GM12878 (cell line): ENCODE measurements around the gene MYCBP2. TPM values are rescaled to one million over a fixed set of nuclear protein-coding genes. Genes with fewer than 3 reads are reported as not detected.
A peak's percentile ranks its signal among the peaks of the same experiment; 100 is the strongest.

Experiments used
- ATAC-seq: fragments of 200-7000 bp; cut with Tn5 transposase; 3 replicates; pipeline ENCODE4 v1.9.1; 2020; ENCODE audit warnings: mild to moderate bottlenecking, moderate library complexity
- BruUV-seq: library from RNA; stranded (reverse); fragments of 400-500 nt; replicated peaks from 2 replicates; lab custom pipeline; 2021; lab: Mats Ljungman, UMichigan
- CTCF ChIA-PET: fragments of 300-600 bp; sonication (Branson Sonifier 250); formaldehyde crosslinking; extraction: SDS; loops from one replicate; lab custom pipeline; 2021; ENCODE audit warnings: inconsistent platforms; lab: Yijun Ruan, JAX
- POLR2A ChIA-PET: fragments of 350-600 bp; formaldehyde crosslinking; extraction: SDS; loops from one replicate; lab custom pipeline; 2021; ENCODE audit warnings: inconsistent platforms; lab: Charles Lee
- RAD21 ChIA-PET: fragments of 300-600 bp; sonication (Branson Sonifier 250); formaldehyde crosslinking; loops from one replicate; lab custom pipeline; 2023; ENCODE audit warnings: antibody characterized with exemption; ENCODE audit not compliant: unreplicated experiment; lab: Charles Lee
- SMC1A ChIA-PET: fragments of 300-600 bp; sonication (Branson Sonifier 250); formaldehyde crosslinking; loops from one replicate; lab custom pipeline; 2023; ENCODE audit not compliant: unreplicated experiment, uncharacterized antibody; lab: Charles Lee
- DNase-seq: peaks from one replicate; pipeline ENCODE4 v3.0.0-alpha.2; 2011; ENCODE audit warnings: low read depth, low spot score
- FAIRE-seq: peaks from 3 replicates; lab custom pipeline; 2011; peaks lifted over from hg19 to GRCh38; lab: Jason Lieb, UNC
- H2AFZ ChIP-seq: 2 replicates; pipeline ENCODE4 v1.6.0; 2011; ENCODE audit warnings: low read depth, low read length, control low read depth; ENCODE audit not compliant: control insufficient read depth
- H3K27ac ChIP-seq: 2 replicates; pipeline ENCODE4 v1.5.1; 2011; ENCODE audit warnings: control low read depth; ENCODE audit not compliant: control insufficient read depth, insufficient read depth
- H3K27me3 ChIP-seq, 2 experiments: replicated peaks in 1 of 2; 2 replicates each; pipeline versions ENCODE4 v1.6.0 to v1.6.1; 2011; ENCODE audit warnings: low read length in 1 of 2; ENCODE audit not compliant: control insufficient read depth in 2 of 2, insufficient read depth in 2 of 2
- H3K36me3 ChIP-seq, 2 experiments: 2 replicates each; pipeline ENCODE4 v1.5.1; 2011; ENCODE audit warnings: low read length in 1 of 2; ENCODE audit not compliant: control insufficient read depth in 2 of 2, insufficient read depth in 2 of 2
- H3K4me1 ChIP-seq: 2 replicates; pipeline ENCODE4 v1.6.1; 2011; ENCODE audit warnings: mild to moderate bottlenecking, low read length, moderate library complexity, mixed read lengths; ENCODE audit not compliant: control insufficient read depth, insufficient read depth
- H3K4me2 ChIP-seq: 2 replicates; pipeline ENCODE4 v1.6.0; 2011; ENCODE audit warnings: control low read depth; ENCODE audit not compliant: control insufficient read depth, insufficient read depth
- H3K4me3 ChIP-seq: fragments of 200-600 bp; sonication (generic); 2 replicates; pipeline ENCODE4 v1.5.1; 2016
- H3K79me2 ChIP-seq: 2 replicates; pipeline ENCODE4 v1.6.0; 2011; ENCODE audit warnings: low read length; ENCODE audit not compliant: control insufficient read depth, insufficient read depth
- H3K9ac ChIP-seq: 2 replicates; pipeline ENCODE4 v1.8.0; 2011; ENCODE audit warnings: low read length, control low read depth, mixed read lengths; ENCODE audit not compliant: control insufficient read depth, insufficient read depth
- H3K9me3 ChIP-seq: replicated peaks from 3 replicates; pipeline ENCODE4 v1.5.1; 2011; ENCODE audit warnings: mild to moderate bottlenecking, low read length; ENCODE audit not compliant: control insufficient read depth, insufficient read depth
- H4K20me1 ChIP-seq: 2 replicates; pipeline ENCODE4 v1.6.0; 2011; ENCODE audit not compliant: control insufficient read depth, insufficient read depth
- IKZF2 ChIP-seq, 2 experiments: fragments of 450-650 bp; IDR thresholded peaks; 2 replicates each; pipeline ENCODE4 v1.6.1; 2017; ENCODE audit warnings: mild to moderate bottlenecking in 2 of 2, moderate library complexity in 2 of 2
- SPI1 ChIP-seq: IDR thresholded peaks from 2 replicates; pipeline ENCODE4 v1.6.1; 2011; ENCODE audit warnings: low read depth, mild to moderate bottlenecking, low read length, moderate library complexity, borderline replicate concordance; ENCODE audit not compliant: insufficient read depth
- WGBS: methylation state at CpG from one replicate; pipeline ENCODE4 v1.1.6; 2016; ENCODE audit warnings: low lambda C conversion rate; ENCODE audit not compliant: insufficient replicate concordance, insufficient coverage; ENCODE audit errors: missing lambda C conversion rate; 5-methylcytosine and 5-hydroxymethylcytosine counted together
- in situ Hi-C: fragments of 300-500 bp; cut with MboI; formaldehyde crosslinking; loops from 9 replicates; pipeline ENCODE4 v1.14.3; 2018; ENCODE audit warnings: mixed read lengths
- intact Hi-C: fragments of 100-400 bp; cut with micrococcal nuclease; formaldehyde crosslinking; loops from one replicate; pipeline ENCODE4 v1.14.2; 2022; ENCODE audit not compliant: unreplicated experiment
- polyA plus RNA-seq, 11 experiments: library from polyadenylated mRNA; depleted of rRNA in 4 of 11; unstranded in 6 of 11; stranded (reverse) in 5 of 11; fragments of >200 nt; fragmentation: Nextera tagmentation in 4 of 11; fragmentation: Illumina TruSeq in 1 of 11; extraction: Ambion mirVana in 4 of 11; extraction: Trizol in 1 of 11; gene quantifications; 1 replicate in 1 of 11; 2 replicates in 10 of 11; pipeline versions ENCODE4 v1.2.1 to v1.2.3, GENCODE V29; 2011 to 2016; ENCODE audit warnings: inconsistent platforms in 2 of 11, missing spikeins in 2 of 11, low read depth in 1 of 11
- total RNA-seq, 4 experiments: library from RNA; depleted of rRNA in 3 of 4; stranded (reverse); fragments of >200 nt in 3 of 4; fragmentation: Illumina TruSeq in 1 of 4; extraction: Trizol in 1 of 4; gene quantifications; 2 replicates each; pipeline versions ENCODE4 v1.2.1 to v1.2.3, GENCODE V29; 2013 to 2021
- TF ChIP-seq, protein P1 (sequence below): fragments of 450-650 bp; formaldehyde crosslinking; IDR thresholded peaks from 2 replicates; pipeline ENCODE4 v1.4.0; 2022; ENCODE audit warnings: mild to moderate bottlenecking, moderate library complexity

The MYCBP2 gene
- total and polyA plus RNA-seq, 10 of the 15 experiments (the other 5 are each of a cell fraction or from before 2014, with no cell fraction given): 51.9 to 152 (median 98.2) TPM

DNA sequence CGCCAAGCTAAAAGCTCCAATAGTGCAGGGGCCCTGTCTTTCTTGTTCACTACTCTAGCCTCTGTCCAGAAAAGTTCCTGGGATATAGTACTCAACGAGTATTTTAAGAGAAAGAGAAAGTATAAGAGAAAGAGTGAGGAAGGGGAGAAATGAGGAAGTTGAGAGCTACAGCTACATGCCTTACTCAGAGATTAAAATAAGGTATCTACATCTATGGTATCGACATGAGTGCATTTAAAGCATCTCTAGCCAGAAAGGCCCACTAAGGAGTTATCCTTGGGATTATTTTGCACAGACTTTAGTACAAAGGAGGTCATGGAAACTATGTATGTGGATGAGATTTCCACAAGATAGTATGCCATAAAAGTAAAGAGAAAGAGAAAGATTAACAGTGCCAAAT is 28.5 kb downstream of the MYCBP2 start:
- H3K9me3 ChIP-seq: no peaks in the 10 kb centered on the region; the same call in 2 of the 3 replicates
- H3K36me3 ChIP-seq: peaks cover 2 to 18% of the 10 kb centered on the region in 2 experiments; a peak in 3 of 4 replicates
- SMC1A ChIA-PET: interaction anchor here (0.7 to 6.0 kb wide), 20 partner anchors 8 to 191 kb away, joined by 3 to 67 read pairs (median 4); partner anchors contain the start of gene MYCBP2
- no peaks in the 10 kb centered on the region for H4K20me1 ChIP-seq
- CTCF ChIA-PET: interaction anchor here (0.9 to 3.8 kb wide), 8 partner anchors 10 to 80 kb away, joined by 3 to 22 read pairs (median 4); partner anchors contain the start of gene MYCBP2
- RAD21 ChIA-PET: interaction anchor here (0.7 to 5.2 kb wide), 14 partner anchors 9 to 450 kb away, joined by 3 to 42 read pairs (median 4); partner anchors contain the start of gene MYCBP2
- FAIRE-seq (peak; percentile 62), ATAC-seq (peak; percentile 81), DNase-seq (no peak)
- H3K4me3 ChIP-seq: peak overlapping the region; percentile 57
- no peaks in the 10 kb centered on the region for H3K27me3 ChIP-seq
- H2AFZ ChIP-seq: no peak overlapping the region; the same call in 1 of the 2 replicates
- H3K27ac ChIP-seq: peak overlapping the region; percentile 71
- POLR2A ChIA-PET: interaction anchor here (0.5 to 2.2 kb wide), 5 partner anchors 9 to 136 kb away, joined by 3 to 8 read pairs (median 3); no protein-coding TSS in a partner anchor
- peaks cover 24% of the 10 kb centered on the region for H3K4me1 ChIP-seq
- H3K4me2 ChIP-seq: peak overlapping the region; percentile 76
- in situ Hi-C loops: no loop called here
- peaks cover 89% of the 10 kb centered on the region for H3K79me2 ChIP-seq
- 0% methylated on average over 3 of the region's 3 CpGs for WGBS
- intact Hi-C loops: no loop called here
- TF ChIP-seq SPI1 (peak; percentile 52; the same call in 1 of the 2 replicates), IKZF2 (IDR thresholded peaks at IDR 0.05) (peak in 1 of 2 experiments; percentile 15; a peak in 2 of 4 replicates)
- TF ChIP-seq, protein P1, sequence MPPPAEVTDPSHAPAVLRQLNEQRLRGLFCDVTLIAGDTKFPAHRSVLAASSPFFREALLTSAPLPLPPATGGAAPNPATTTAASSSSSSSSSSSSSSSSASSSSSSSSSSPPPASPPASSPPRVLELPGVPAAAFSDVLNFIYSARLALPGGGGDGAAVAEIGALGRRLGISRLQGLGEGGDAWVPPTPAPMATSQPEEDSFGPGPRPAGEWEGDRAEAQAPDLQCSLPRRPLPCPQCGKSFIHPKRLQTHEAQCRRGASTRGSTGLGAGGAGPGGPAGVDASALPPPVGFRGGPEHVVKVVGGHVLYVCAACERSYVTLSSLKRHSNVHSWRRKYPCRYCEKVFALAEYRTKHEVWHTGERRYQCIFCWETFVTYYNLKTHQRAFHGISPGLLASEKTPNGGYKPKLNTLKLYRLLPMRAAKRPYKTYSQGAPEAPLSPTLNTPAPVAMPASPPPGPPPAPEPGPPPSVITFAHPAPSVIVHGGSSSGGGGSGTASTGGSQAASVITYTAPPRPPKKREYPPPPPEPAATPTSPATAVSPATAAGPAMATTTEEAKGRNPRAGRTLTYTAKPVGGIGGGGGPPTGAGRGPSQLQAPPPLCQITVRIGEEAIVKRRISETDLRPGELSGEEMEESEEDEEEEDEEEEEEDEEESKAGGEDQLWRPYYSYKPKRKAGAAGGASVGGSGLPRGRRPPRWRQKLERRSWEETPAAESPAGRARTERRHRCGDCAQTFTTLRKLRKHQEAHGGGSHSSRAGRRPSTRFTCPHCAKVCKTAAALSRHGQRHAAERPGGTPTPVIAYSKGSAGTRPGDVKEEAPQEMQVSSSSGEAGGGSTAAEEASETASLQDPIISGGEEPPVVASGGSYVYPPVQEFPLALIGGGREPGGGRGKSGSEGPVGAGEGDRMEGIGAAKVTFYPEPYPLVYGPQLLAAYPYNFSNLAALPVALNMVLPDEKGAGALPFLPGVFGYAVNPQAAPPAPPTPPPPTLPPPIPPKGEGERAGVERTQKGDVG (CRISPR knock-in tag): no peak
- peak overlapping the region; percentile 48; the same call in 1 of the 2 replicates for H3K9ac ChIP-seq
- BruUV-seq: no TSS peak
